HG02610 (cell line): ENCODE measurements around the gene ZNF486.
"Not testable (repeated sequence)": the region's sequence is repeated elsewhere in the genome, so short reads cannot be mapped to it uniquely, and the experiment has no call there.

Source experiments
- ATAC-seq: cut with Tn5 transposase; IDR thresholded peaks from one replicate; pipeline ENCODE4 v1.9.1; 2021; ENCODE audit warnings: mild to moderate bottlenecking, moderate library complexity; ENCODE audit not compliant: unreplicated experiment

ZNF486 gene

DNA sequence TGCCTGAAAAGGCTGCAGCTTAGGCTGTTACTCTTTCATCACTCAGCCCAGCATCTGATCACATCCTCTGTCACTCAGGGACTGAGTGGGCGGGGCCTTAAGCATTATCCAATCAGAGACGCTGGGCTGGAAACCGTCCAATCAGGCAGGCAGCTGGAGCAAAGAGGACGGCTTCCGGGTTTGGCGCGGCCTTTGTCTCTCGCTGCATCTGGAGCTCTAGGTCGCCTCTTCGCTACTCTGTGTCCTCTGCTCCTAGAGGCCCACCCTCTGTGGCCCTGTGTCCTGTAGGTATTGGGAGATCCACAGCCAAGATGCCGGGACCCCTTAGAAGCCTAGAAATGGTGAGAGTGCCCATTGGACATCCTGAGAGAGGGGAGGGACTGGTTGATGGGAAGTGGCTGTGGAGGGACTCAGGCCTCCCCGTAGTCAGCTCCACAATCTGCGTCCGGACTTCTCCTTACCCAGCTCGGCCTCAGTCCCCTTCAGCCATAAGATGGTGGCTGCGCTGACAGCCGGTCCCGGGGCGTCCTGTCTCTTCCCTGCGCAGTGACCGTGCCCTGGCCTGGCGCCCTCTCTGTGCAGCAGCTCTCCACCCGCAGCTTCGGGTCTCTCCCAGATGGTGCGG, at the start of gene ZNF486:
ZNF486 (plus strand) TSS at position 195 of the 625 bp plus-strand sequence; CDS start at position 312, 117 bp downstream.
- peak; percentile 79 for ATAC-seq

DNA sequence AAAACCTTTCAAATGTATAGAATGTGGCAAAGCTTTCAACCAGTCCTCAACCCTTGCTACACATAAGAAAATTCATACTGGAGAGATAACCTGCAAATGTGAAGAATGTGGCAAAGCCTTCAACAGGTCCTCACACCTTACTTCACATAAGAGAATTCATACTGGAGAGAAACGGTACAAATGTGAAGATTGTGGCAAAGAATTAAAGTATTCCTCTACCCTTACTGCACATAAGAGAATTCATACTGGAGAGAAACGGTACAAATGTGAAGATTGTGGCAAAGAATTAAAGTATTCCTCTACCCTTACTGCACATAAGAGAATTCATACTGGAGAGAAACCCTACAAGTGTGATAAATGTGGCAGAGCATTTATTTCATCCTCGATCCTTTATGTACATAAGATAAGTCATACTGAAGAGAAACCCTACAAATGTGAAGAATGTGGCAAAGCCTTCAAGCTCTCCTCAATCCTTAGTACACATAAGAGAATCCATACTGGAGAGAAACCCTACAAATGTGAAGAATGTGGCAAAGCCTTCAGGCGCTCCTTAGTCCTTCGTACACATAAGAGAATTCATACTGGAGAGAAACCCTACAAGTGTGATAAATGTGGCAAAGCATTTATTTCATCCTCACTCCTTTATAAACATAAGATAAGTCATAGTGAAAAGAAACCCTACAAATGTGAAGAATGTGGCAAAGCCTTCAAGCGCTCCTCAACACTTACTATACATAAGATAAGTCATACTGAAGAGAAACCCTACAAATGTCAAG, 48.8 kb upstream of the ZNF486 start:
- not testable (repeated sequence) for ATAC-seq

DNA sequence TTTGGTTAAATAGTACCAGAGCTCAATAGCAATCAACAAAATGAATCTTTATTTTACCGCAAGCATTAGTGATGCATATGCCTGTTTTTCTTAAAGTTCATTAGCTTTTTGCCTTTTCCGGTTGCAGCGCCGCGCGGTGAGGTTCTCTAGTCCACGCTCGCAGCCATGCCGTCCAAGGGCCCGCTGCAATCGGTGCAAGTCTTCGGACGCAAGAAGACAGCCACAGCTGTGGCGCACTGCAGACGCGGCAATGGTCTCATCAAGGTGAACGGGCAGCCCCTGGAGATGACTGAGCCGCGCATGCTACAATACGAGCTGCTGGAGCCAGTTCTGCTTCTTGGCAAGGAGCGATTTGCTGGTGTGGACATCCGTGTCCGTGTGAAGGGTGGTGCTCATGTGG, 42.1 kb upstream of the ZNF486 start:
- no peak for ATAC-seq

DNA sequence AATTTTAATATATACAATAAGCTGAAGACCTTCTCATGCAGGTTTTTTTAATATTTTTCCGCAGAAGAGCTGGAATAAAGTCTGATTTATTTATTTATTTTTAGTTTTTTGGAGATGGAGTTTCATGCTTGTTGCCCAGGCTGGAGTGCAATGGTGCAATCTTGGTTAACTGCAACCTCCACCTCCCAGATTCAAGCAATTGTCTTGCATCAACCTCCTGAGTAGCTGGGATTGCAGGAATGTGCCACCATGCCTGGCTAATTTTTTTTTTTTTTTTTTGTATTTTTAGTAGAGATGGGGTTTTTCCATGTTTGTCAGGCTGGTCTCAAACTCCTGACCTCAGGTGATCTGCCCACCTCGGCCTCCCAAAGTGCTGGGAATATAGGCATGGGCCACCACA, 34.1 kb upstream of the ZNF486 start:
- ATAC-seq = not testable (repeated sequence)

DNA sequence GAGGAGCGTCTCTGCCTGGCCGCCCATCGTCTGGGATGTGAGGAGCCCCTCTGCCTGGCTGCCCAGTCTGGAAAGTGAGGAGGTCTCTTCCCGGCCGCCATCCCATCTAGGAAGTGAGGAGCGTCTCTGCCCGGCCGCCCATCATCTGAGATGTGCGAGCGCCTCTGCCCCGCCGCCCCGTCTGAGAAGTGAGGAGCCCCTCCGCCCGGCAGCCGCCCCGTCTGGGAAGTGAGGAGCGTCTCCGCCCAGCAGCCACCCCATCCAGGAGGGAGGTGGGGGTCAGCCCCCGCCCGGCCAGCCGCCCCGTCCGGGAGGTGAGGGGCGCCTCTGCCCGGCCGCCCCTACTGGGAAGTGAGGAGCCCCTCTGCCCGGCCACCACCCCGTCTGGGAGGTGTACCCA, 29.3 kb upstream of the ZNF486 start:
- ATAC-seq = not testable (repeated sequence)

DNA sequence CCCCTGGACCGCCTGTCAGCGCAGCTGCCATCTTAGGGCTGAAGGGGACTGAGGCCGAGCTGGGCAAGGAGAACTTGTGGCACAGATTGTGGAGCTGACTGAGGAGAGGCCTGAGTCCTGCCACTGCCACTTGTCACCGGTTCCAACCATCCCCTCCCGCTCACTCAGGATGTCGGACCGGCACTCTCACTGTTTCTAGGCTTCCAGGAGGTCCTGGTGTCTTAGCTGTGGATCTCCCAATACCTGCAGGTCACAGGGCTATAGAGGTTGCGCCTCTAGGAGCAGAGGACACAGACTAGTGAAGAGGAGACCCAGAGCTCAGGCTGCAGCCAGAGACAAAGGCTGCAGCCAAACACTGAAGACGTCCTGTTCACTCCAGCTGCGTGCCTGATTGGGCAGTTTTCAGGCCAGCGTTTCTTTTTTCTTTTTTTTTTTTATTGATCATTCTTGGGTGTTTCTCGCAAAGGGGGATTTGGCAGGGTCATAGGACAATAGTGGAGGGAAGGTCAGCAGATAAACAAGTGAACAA, 15.3 kb upstream of the ZNF486 start:
- ATAC-seq = no peak

DNA sequence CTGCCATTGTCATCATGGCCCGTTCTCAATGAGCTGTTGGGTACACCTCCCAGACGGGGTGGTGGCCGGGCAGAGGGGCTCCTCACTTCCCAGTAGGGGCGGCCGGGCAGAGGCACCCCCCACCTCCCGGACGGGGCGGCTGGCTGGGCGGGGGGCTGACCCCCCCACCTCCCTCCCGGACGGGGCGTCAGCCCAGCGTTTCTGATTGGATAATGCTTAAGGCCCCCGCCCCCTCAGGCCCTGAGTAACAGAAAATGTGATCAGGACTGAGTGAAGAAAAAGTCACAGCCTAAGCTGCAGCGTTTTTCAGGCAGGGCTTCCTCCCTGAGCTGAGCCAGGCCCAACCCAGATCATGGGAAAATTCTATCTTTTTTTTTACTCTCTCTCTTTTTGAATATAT, 14.5 kb upstream of the ZNF486 start:
- not testable (repeated sequence) for ATAC-seq

DNA sequence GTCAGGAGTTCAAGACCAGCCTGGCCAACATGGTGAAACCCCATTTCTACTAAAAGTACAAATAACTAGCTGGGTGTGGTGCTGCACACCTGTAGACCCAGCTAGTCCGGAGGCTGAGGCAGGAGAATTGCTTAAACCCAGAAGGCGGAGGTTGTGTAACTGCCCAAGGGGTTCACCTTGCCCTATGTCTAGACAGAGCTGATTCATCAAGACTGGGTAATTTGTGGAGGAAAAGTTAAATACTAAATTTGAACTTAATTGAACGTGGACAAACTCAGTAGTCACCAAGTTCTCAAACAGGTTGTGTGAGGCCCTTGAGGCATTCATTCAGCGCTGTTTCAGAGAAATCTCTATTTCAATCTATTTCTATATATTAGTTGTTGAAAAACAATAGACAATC, 13.7 kb upstream of the ZNF486 start:
- no peak for ATAC-seq

DNA sequence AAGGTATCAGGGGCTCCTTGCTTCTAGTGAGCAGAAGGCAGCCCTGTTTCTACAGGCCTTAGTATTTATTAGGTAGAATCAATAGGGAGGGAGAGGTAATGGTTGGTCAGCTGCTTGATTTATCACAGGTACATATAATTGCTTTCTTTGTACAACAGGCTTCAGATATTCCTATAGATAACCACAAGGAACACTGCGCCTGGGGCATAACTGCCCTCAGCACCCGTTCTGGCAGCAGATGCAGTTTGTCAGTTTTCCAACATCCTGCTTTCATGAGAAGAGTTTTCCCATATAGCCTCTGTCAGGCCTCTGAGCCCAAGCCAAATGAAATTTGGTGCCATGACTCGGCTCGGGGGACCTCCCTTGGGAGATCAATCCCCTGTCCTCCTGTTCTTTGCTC, 12.4 kb upstream of the ZNF486 start:
- ATAC-seq = no peak

DNA sequence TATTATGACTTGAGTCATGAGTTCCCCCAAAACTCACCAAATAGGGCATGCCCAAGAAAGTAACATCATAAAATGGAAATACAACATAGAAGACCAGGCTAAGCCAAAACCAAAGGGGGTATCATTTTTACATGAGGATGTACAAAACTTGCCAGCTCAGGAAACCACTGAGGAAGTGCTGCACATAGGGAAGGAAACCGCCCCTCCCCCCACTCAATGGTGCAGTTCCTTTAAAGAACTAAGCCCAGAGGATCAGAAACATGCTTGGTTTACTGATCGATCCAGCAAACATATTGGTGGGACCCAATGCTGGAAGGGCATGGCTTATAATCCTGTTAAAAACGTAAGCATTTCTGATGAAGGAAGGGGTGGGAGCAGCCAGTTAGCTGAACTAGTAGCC, 4.2 kb upstream of the ZNF486 start:
- no peak for ATAC-seq

DNA sequence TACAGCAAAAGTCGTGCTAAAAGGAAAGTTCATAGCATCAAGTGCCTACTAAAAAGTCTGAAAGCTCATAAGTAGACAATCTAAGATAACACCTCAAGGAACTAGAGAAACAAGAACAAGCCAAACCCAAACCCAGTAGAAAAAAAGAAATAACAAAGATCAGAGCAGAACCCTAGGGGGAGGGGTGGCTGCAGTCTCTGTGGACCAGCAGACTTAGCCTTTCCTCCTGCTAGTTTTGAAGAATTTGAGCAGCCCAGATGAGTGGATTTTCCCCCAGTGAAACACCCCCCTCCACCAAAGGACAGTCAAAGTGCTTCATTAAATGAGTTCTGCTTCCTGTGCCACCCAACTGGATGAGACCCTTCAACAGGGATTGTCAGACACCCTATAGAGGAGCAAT, 2.6 kb upstream of the ZNF486 start:
- ATAC-seq = no peak

DNA sequence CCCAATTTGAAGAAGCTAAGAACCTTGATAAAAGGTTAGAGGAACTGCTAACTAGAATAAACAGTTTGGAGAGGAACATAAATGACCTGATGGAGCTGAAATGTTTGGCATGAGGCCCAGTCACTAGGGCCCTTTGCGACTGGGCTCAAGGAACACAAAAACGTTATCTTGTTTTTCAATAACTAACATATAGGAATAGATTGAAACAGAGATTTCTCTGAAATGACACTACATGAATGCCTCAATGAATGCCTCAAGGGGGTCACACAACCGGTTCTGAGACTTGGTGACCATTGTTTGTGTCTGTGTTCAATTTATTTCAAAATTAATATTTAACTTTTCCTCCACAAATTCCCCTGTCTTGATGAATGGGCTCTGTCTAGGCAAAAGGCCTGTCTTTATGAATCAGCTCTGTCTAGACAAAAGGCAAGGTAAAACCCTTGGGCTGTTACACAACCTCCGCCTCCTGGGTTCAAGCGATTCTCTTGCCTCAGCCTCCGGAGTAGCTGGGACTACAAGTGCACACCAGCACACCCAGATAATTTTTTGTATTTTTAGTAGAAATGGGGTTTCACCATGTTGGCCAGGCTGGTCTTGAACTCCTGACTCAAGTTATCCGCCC, 932 bp upstream of the ZNF486 start:
- no peak for ATAC-seq

DNA sequence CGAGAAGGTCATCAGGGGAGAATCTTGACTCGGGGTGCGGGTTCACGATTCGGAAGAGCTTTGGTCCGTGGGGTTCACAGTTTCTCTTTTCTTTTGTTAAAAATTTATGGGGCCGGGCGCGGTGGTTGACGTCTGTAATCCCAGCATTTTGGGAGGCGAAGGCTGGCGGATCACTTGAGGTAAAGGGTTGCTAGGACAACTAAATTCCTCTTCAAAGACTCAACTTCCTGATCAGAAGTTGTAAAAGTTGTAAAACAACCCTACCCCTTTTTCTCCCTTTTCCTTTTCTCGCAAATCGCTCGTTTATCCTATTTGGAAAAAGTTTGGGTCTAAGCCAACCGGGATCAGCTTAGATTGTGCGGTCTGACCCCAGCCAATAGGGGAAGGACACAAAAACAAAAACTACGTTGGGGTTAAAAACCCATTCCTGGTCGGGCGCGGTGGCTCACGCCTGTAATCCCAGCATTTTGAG, 673 bp downstream of the ZNF486 start:
- no peak for ATAC-seq

DNA sequence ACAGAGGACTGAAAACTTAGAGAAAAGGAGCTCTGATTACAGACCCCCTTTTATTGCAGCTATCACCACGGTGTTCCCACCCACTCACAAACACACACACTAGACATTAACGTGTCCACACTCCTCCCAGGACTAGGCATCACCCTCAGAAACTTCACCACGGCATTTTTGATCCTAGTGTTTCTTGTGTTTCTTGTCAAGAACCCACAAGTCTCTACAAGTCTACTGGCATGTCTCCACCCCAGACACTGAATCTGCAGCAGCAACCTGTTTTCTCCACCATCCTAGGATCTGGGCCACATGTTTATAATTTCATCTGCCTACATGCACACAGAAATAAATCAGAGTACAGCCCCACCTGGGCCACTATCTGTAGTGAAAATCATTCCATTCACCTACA, 4.3 kb downstream of the ZNF486 start:
- ATAC-seq = no peak

DNA sequence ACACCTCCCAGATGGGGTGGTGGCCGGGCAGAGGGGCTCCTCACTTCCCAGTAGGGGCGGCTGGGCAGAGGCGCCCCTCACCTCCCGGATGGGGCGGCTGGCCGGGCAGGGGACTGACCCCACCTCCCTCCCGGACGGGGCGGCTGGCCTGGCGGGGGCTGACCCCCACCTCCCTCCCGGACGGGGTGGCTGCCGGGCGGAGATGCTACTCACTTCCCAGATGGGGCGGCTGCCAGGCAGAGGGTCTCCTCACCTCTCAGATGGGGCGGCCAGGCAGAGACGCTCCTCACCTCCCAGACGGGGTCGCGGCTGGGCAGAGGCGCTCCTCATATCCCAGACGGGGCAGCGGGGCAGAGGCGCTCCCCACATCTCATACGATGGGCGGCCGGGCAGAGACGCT, 8.8 kb downstream of the ZNF486 start:
- not testable (repeated sequence) for ATAC-seq

DNA sequence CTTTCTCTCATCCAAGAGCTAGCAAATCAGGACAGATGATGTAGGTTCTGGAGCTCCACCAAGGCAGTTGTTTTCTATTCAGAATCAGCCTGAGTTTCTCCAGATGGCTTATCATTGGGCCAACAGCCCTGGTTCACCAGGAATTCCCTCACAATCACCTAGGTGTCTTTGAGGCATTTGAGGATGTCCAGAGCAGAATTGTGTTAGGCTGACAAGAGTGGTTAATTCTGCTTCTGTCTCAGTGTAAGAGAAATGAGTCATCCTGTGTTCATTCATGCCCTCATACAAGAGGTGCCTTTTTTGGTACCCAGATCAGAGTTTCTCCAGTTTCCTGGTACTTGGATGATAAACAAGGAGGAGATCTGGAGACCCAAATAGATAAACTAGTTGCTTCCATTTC, 12.9 kb downstream of the ZNF486 start:
- ATAC-seq = not testable (repeated sequence)

DNA sequence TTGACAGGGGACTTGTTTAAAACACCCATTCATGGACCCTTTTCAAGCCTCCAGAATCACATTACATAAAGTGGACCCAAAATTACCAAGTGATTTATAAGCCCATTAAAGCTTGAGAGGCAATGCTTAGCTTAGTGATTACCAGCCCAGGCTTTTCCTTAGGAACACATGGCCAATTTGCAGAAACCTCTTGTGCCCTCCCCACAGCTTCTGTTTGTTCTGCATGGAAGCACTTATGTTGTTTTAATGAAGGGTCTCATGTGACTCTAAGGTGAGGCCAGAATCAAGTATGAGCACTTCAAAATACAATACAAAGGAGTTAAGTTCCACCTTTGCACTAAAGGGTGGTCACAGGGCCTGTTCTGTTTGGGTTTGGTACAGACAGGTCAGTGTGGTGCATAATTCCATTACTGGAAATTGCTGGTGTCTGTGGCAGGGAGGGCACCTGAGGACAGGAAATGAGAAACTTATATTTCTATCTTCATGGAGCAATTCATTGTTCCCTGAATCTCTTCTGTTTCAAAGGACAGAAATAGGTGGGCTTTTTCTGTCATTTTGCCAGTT, 15.3 kb downstream of the ZNF486 start:
- ATAC-seq = no peak

DNA sequence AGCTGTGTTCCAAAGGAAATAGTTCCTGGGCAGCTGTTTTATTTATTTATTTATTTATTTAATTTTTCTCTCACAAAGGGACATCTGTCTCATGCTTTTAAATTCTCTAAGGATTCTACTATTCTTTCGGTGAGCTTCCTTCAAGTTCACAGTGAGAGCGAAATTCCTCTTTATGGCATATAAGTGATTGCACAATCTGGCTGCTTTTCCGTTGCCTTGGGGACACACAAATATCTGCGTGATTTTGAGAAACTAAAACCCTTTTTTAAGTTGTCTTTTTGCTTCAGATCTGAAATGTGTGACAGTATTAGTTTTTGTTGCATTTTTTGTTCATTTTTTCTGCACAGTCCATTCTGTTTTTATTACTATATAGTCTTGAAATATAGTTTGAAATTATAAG, 19.2 kb downstream of the ZNF486 start:
- no peak for ATAC-seq

DNA sequence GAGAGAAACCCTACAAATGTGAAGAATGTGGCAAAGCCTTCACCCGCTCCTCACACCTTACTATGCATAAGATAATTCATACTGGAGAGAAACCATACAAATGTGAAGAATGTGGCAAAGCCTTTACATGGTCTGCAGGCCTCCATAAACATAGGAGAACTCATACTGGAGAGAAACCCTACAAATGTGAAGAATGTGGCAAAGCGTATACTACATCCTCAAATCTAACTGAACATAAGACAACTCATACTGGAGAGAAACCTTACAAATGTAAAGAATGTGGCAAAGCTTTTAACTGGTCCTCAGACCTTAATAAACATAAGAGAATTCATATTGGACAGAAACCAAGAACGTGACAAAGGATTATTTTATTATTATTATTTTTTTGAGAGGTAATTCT, 30.7 kb downstream of the ZNF486 start:
- no peak for ATAC-seq

DNA sequence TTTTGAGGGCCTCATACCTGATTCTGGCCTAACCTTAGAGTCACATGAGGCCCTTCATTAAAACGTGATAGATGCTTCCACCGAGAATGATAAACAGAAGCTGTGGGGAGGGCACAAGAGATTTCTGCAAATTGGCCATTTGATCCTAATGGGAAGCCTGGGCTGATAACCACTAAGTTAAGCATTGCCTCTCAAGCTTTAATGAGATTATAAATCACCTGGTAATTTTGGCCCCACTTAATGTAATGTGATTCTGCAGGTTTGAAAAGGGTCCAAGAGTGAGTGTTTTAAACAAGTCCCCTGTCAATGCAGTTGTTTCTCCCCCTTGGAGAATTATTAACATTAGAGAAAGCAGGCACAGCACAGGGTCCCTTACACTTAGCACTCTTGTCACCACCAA, 42.0 kb downstream of the ZNF486 start:
- ATAC-seq = no peak

DNA sequence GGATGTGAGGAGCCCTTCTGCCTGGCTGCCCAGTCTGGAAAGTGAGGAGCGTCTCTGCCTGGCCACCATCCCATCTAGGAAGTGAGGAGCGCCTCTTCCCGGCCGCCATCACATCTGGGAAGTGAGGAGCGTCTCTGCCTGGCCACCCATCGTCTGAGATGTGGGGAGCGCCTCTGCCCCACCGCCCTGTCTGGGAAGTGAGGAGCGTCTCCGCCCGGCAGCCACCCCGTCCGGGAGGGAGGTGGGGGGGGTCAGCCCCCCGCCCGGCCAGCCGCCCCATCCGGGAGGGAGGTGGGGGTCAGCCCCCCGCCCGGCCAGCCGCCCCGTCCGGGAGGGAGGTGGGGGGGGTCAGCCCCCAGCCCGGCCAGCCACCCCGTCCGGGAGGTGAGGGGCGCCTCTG, 47.4 kb downstream of the ZNF486 start:
- ATAC-seq = not testable (repeated sequence)
